A673 (cell line): ENCODE results near the gene TAF6. TPM values are rescaled to one million over a fixed set of nuclear protein-coding genes. Genes with fewer than 3 reads are reported as not detected.

Experiments used
- BruUV-seq: library from RNA; stranded (reverse); fragments of 400-500 nt; replicated peaks from 2 replicates; lab custom pipeline; 2021; lab: Mats Ljungman, UMichigan
- CTCF ChIA-PET: fragments of 300-600 bp; sonication (Branson Sonifier 250); formaldehyde crosslinking; loops from one replicate; lab custom pipeline; 2022; ENCODE audit warnings: antibody characterized with exemption; lab: Charles Lee
- POLR2A ChIA-PET: fragments of 300-600 bp; sonication (Branson Sonifier 250); formaldehyde crosslinking; loops from one replicate; lab custom pipeline; 2022; ENCODE audit warnings: antibody characterized with exemption; ENCODE audit not compliant: low non-redundant PET; lab: Charles Lee
- DNase-seq: peaks from one replicate; pipeline ENCODE4 v3.0.0-alpha.2; 2015; ENCODE audit warnings: low spot score
- H3K27ac ChIP-seq: fragments of 200-600 bp; sonication (generic); 2 replicates; pipeline ENCODE4 v1.5.1; 2016; ENCODE audit warnings: mixed run types, low read depth, mild to moderate bottlenecking, mixed read lengths, antibody characterized with exemption, low read length; ENCODE audit not compliant: poor library complexity, severe bottlenecking
- H3K27me3 ChIP-seq: fragments of 200-600 bp; sonication (generic); replicated peaks from 2 replicates; pipeline ENCODE4 v1.6.1; 2017; ENCODE audit warnings: mixed run types, low read depth, mild to moderate bottlenecking, mixed read lengths, antibody characterized with exemption, low read length; ENCODE audit not compliant: insufficient read depth, poor library complexity
- H3K36me3 ChIP-seq: fragments of 200-600 bp; sonication (generic); 2 replicates; pipeline ENCODE4 v1.6.1; 2016; ENCODE audit warnings: mixed run types, mild to moderate bottlenecking, mixed read lengths, antibody characterized with exemption, low read length; ENCODE audit not compliant: insufficient read depth, poor library complexity, severe bottlenecking
- H3K4me1 ChIP-seq: fragments of 200-600 bp; sonication (generic); 2 replicates; pipeline ENCODE4 v1.6.1; 2017; ENCODE audit warnings: mixed run types, mild to moderate bottlenecking, mixed read lengths, antibody characterized with exemption, low read length; ENCODE audit not compliant: insufficient read depth, poor library complexity, severe bottlenecking
- H3K4me3 ChIP-seq: fragments of 200-600 bp; sonication (generic); 2 replicates; pipeline ENCODE4 v1.5.1; 2016; ENCODE audit warnings: low read depth, mixed run types, mild to moderate bottlenecking, mixed read lengths, low read length; ENCODE audit not compliant: poor library complexity, severe bottlenecking
- H3K9me3 ChIP-seq: fragments of 200-600 bp; sonication (generic); 2 replicates; pipeline ENCODE4 v1.6.1; 2016; ENCODE audit warnings: mixed run types, low read depth, mild to moderate bottlenecking, mixed read lengths, antibody characterized with exemption, low read length; ENCODE audit not compliant: poor library complexity, severe bottlenecking
- EZH2 ChIP-seq: fragments of 200-600 bp; sonication (generic); IDR thresholded peaks from 2 replicates; pipeline ENCODE4 v1.6.1; 2017; ENCODE audit warnings: borderline replicate concordance, low read depth, mild to moderate bottlenecking, mixed read lengths, antibody characterized with exemption, low read length; ENCODE audit not compliant: poor library complexity, severe bottlenecking
- intact Hi-C: fragments of 100-400 bp; cut with micrococcal nuclease; formaldehyde crosslinking; loops from one replicate; pipeline ENCODE4 v1.10.0; 2022; ENCODE audit not compliant: unreplicated experiment
- total RNA-seq: library from RNA; stranded (reverse); gene quantifications from 2 replicates; pipeline ENCODE4 v1.2.3, GENCODE V29; 2021
- TF ChIP-seq, protein P1 (sequence below): fragments of 300-800, 200-600 bp; sonication (generic); conservative IDR thresholded peaks from 2 replicates; pipeline ENCODE4 v1.5.1; 2017; ENCODE audit warnings: low read depth, mild to moderate bottlenecking, antibody characterized with exemption, low read length, moderate library complexity, mixed read lengths

TAF6 gene
- total RNA-seq, 1 experiment from 2014 or later: 97.3 TPM

DNA sequence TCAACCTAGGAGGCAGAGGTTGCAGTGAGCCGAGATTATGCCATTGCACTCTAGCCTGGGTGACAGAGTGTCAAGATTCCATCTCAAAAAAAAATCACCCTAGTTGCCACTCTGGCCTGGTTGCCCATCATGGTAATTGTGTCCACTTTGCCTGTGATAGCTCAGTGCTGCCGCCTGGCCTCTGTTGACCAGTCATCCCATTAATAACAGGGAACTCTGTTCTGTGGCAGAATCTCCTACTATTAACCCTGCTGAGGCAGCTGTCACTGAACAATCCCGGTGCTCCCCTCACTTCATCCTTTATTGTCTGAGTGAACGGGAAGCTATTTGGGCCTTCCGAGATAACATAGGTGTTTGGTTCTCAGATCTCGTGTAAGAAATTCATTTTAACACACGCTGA lies 52.2 kb downstream of the TAF6 start:
- no peak for DNase-seq
- Histone ChIP-seq H3K27ac (no peak overlapping the region), H3K4me3 (no peak overlapping the region), H3K4me1 (no peaks in the 10 kb centered on the region), H3K36me3 (peaks cover 52% of the 10 kb centered on the region), H3K27me3 (no peaks in the 10 kb centered on the region), H3K9me3 (peaks cover 25% of the 10 kb centered on the region)
- TF ChIP-seq, protein P1, sequence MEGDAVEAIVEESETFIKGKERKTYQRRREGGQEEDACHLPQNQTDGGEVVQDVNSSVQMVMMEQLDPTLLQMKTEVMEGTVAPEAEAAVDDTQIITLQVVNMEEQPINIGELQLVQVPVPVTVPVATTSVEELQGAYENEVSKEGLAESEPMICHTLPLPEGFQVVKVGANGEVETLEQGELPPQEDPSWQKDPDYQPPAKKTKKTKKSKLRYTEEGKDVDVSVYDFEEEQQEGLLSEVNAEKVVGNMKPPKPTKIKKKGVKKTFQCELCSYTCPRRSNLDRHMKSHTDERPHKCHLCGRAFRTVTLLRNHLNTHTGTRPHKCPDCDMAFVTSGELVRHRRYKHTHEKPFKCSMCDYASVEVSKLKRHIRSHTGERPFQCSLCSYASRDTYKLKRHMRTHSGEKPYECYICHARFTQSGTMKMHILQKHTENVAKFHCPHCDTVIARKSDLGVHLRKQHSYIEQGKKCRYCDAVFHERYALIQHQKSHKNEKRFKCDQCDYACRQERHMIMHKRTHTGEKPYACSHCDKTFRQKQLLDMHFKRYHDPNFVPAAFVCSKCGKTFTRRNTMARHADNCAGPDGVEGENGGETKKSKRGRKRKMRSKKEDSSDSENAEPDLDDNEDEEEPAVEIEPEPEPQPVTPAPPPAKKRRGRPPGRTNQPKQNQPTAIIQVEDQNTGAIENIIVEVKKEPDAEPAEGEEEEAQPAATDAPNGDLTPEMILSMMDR: no peak
- TF ChIP-seq EZH2: no peak
- ChIA-PET POLR2A (no interaction called here), CTCF (no interaction called here)
- no TSS peak for BruUV-seq
- intact Hi-C loops: no loop called here

DNA sequence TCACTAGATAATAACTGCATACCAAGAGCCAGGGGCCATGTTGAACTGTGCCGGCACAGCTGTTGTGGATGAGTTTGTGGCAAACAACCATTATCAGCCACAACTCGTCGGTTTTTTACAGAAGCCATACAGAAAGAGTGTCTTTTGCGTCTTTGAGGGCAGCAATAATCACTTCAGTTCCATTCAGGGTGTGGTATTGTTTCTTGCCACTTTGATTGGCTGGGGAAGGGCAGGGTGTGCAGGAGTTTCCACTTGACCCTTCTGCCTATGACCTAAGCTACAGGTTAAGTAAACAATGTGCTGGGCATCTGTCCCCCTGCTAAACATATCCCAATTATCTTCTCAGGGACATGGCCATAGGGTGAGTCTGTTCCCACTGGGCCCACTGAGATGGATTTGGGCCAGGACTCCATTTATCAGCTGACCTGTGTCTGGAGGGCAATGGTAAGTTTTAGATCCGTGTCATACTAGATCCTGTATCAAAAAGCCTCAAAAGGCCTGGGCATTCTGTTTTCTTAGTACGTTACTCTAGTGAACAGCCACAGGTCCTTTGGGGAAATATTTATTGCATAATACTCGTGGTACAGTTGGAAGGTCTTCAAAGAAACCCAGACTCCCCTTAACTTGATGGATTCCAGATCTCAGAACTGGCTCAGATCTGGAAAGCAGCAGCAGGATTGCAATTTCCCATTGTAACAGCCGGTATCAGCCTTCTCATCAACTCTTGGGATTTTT lies 53.5 kb downstream of the TAF6 start:
- intact Hi-C loops: no loop called here
- POLR2A ChIA-PET: no interaction called here
- peaks cover 46% of the 10 kb centered on the region for H3K36me3 ChIP-seq

DNA sequence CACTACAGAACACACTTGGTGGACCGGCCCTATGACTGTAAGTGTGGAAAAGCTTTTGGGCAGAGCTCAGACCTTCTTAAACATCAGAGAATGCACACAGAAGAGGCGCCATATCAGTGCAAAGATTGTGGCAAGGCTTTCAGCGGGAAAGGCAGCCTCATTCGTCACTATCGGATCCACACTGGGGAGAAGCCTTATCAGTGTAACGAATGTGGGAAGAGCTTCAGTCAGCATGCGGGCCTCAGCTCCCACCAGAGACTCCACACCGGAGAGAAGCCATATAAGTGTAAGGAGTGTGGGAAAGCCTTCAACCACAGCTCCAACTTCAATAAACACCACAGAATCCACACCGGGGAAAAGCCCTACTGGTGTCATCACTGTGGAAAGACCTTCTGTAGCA lies 55.0 kb downstream of the TAF6 start:
- CTCF ChIA-PET: no interaction called here
- intact Hi-C loops: no loop called here
- DNase-seq: no peak
- TF ChIP-seq, protein P1: no peak
- no peak for TF ChIP-seq EZH2
- Histone ChIP-seq H3K27me3 (no peaks in the 10 kb centered on the region), H3K27ac (no peak overlapping the region), H3K9me3 (no peaks in the 10 kb centered on the region), H3K36me3 (peaks cover 35% of the 10 kb centered on the region), H3K4me1 (no peaks in the 10 kb centered on the region), H3K4me3 (no peak overlapping the region)
- no TSS peak for BruUV-seq
- POLR2A ChIA-PET: no interaction called here

More for the DNA sequence above, 53.5 kb downstream of the TAF6 start:
- no peak overlapping the region for H3K4me3 ChIP-seq
- peaks cover 12% of the 10 kb centered on the region for H3K9me3 ChIP-seq
- no peaks in the 10 kb centered on the region for H3K27me3 ChIP-seq
- DNase-seq: no peak
- CTCF ChIA-PET: no interaction called here
- BruUV-seq: TSS peak; percentile 1
- TF ChIP-seq EZH2: no peak
- TF ChIP-seq, protein P1: no peak
- no peak overlapping the region for H3K27ac ChIP-seq
- H3K4me1 ChIP-seq: no peaks in the 10 kb centered on the region
